Endodermal cell (in vitro differentiated cells): ENCODE results near the gene CASP10. TPM values are rescaled to one million over a fixed set of nuclear protein-coding genes. Genes with fewer than 3 reads are reported as not detected.

ENCODE experiments used
- DNase-seq: peaks from one replicate; pipeline ENCODE4 v3.0.0-alpha.2; 2017
- H3K27ac ChIP-seq: 2 replicates; pipeline ENCODE4 v1.5.1; 2013; ENCODE audit warnings: mild to moderate bottlenecking, low read depth, low read length, moderate library complexity
- H3K27me3 ChIP-seq: 2 replicates; pipeline ENCODE4 v1.6.1; 2013; ENCODE audit warnings: mild to moderate bottlenecking, low read length, moderate library complexity; ENCODE audit not compliant: insufficient read depth, control insufficient read depth, poor library complexity, severe bottlenecking
- H3K36me3 ChIP-seq: 2 replicates; pipeline ENCODE4 v1.7.0; 2013; ENCODE audit warnings: mild to moderate bottlenecking, low read length, moderate library complexity; ENCODE audit not compliant: control insufficient read depth, insufficient read depth
- H3K4me1 ChIP-seq: one replicate; pipeline ENCODE4 v1.7.0; 2013; ENCODE audit warnings: low read length; ENCODE audit not compliant: control insufficient read depth, insufficient read depth
- H3K4me3 ChIP-seq: 2 replicates; pipeline ENCODE4 v1.5.1; 2013; ENCODE audit warnings: mild to moderate bottlenecking, low read length, moderate library complexity
- H3K9ac ChIP-seq: 2 replicates; pipeline ENCODE4 v1.6.1; 2013; ENCODE audit warnings: mild to moderate bottlenecking, low read length, moderate library complexity; ENCODE audit not compliant: poor library complexity, severe bottlenecking; ENCODE audit errors: extremely low read depth
- H3K9me3 ChIP-seq: 2 replicates; pipeline ENCODE4 v1.6.1; 2013; ENCODE audit warnings: mild to moderate bottlenecking, low read length, moderate library complexity; ENCODE audit not compliant: control insufficient read depth
- H3K27ac Mint-ChIP-seq: 2 replicates; pipeline ENCODE4 v1.8.0; 2020; ENCODE audit warnings: mixed read lengths
- H3K27me3 Mint-ChIP-seq: 2 replicates; pipeline ENCODE4 v1.8.0; 2021; ENCODE audit warnings: mild to moderate bottlenecking, mixed read lengths; ENCODE audit not compliant: insufficient read depth
- H3K36me3 Mint-ChIP-seq: 2 replicates; pipeline ENCODE4 v1.8.0; 2020; ENCODE audit warnings: low read depth, mixed read lengths
- H3K4me1 Mint-ChIP-seq: 2 replicates; pipeline ENCODE4 v1.8.0; 2020; ENCODE audit warnings: mixed read lengths
- H3K4me3 Mint-ChIP-seq: 2 replicates; pipeline ENCODE4 v1.8.0; 2020; ENCODE audit warnings: mild to moderate bottlenecking, moderate library complexity, mixed read lengths
- H3K9me3 Mint-ChIP-seq: 2 replicates; pipeline ENCODE4 v1.8.0; 2020; ENCODE audit warnings: mild to moderate bottlenecking, mixed read lengths
- WGBS, 2 experiments: methylation state at CpG; one replicate each; pipeline versions ENCODE4 v1.1.5 to v1.1.7; 2013; ENCODE audit warnings: missing lambda C conversion rate in 2 of 2, mixed read lengths in 1 of 2; ENCODE audit not compliant: insufficient coverage in 1 of 2, insufficient read length in 1 of 2; 5-methylcytosine and 5-hydroxymethylcytosine counted together
- total RNA-seq, 2 donors: library from RNA; stranded (reverse); fragmentation: NEBNext Ultra II Directional in 1 of 2; extraction: Animal tissue kit (Norgen Biotek cat#: 25700) in 1 of 2; gene quantifications; 2 replicates in 1 of 2; 3 replicates in 1 of 2; pipeline ENCODE4 v1.2.1, GENCODE V29; 2021
- TF ChIP-seq, protein P1 (sequence below): fragments of 200-600 bp; sonication (generic); conservative IDR thresholded peaks from 2 replicates; pipeline ENCODE4 v1.5.0; 2021; ENCODE audit warnings: antibody characterized with exemption, mild to moderate bottlenecking

The CASP10 gene
- total RNA-seq, 2 donors from 2014 or later = 6.0 to 24.5 TPM

DNA sequence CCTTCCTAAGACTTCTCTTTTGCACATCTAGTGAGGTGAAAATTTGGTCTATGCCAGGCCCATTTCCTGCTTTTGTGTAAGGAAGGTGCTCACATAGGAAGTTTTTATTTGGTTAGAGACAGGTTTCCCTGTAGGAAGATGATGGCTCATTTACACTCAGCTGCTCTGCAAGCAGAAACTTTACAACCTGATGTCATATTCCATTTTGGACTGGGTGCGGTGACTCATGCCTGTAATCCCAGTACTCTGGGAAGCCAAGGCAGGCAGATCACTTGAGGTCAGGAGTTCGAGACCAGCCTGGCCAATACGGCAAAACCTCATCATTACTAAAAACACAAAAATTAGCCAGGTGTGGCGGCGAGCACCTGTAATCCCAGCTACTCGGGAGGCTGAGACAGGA, 35.8 kb downstream of the CASP10 start:
- Histone ChIP-seq H3K27me3 (no peaks in the 10 kb centered on the region), H3K36me3 (no peaks in the 10 kb centered on the region), H3K9me3 (no peaks in the 10 kb centered on the region), H3K9ac (no peak overlapping the region), H3K4me3 (no peak overlapping the region), H3K27ac (no peak overlapping the region), H3K4me1 (no peaks in the 10 kb centered on the region)
- H3K27ac Mint-ChIP-seq = no peak overlapping the region
- no peak overlapping the region for H3K4me3 Mint-ChIP-seq
- TF ChIP-seq, protein P1, sequence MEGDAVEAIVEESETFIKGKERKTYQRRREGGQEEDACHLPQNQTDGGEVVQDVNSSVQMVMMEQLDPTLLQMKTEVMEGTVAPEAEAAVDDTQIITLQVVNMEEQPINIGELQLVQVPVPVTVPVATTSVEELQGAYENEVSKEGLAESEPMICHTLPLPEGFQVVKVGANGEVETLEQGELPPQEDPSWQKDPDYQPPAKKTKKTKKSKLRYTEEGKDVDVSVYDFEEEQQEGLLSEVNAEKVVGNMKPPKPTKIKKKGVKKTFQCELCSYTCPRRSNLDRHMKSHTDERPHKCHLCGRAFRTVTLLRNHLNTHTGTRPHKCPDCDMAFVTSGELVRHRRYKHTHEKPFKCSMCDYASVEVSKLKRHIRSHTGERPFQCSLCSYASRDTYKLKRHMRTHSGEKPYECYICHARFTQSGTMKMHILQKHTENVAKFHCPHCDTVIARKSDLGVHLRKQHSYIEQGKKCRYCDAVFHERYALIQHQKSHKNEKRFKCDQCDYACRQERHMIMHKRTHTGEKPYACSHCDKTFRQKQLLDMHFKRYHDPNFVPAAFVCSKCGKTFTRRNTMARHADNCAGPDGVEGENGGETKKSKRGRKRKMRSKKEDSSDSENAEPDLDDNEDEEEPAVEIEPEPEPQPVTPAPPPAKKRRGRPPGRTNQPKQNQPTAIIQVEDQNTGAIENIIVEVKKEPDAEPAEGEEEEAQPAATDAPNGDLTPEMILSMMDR = no peak
- H3K4me1 Mint-ChIP-seq = peaks cover 22% of the 10 kb centered on the region
- no peak for DNase-seq
- no peaks in the 10 kb centered on the region for H3K27me3 Mint-ChIP-seq
- H3K36me3 Mint-ChIP-seq = peaks cover 9% of the 10 kb centered on the region
- 85 to 93% methylated on average over 6 of the region's 6 CpGs for WGBS, 2 experiments
- H3K9me3 Mint-ChIP-seq = peaks cover 12% of the 10 kb centered on the region

DNA sequence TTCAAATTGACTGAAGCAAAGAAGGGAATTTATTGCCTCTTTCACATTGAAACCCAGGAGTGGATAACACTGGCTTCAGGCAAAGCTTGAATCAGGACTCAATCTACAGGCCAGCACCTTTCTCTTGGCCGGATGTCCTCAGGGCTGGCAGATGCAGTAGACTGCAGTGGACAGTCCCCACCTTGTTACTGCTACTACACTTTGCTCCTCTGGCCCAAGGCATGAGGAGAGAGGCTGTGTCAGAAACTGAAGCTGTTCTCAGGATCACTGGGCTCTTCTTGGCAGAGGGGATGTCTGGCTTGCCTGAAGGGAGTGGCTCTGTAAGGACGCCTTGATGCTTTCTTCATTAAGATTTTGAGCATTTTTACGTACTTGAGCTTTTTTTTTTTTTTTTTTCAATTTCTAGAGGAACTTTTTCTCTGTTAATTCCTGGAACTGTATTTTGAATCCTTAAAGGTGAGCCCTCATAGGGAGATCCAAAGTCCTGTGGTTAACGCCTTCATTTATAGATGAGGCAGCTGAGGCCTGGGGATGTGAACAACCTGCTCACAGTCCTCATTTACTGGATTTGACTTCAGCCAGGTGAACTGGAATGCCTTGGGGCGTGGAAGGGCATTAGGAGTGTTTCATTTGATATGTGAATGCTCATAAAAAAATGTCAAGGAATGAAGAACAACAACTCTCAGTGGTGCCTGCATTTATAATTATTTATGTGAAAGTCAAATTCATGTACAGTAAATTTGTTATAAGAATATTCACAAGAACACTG, 36.6 kb downstream of the CASP10 start:
- Histone ChIP-seq H3K9ac (no peak overlapping the region), H3K27me3 (no peaks in the 10 kb centered on the region), H3K27ac (no peak overlapping the region), H3K4me1 (no peaks in the 10 kb centered on the region), H3K4me3 (no peak overlapping the region), H3K36me3 (no peaks in the 10 kb centered on the region), H3K9me3 (no peaks in the 10 kb centered on the region)
- Mint-ChIP-seq H3K4me3 (no peak overlapping the region), H3K27ac (no peak overlapping the region), H3K27me3 (no peaks in the 10 kb centered on the region), H3K36me3 (peaks cover 9% of the 10 kb centered on the region), H3K4me1 (peaks cover 22% of the 10 kb centered on the region), H3K9me3 (peaks cover 12% of the 10 kb centered on the region)
- 92 to 98% methylated on average over 3 to 5 of the region's 5 CpGs for WGBS, 2 experiments
- DNase-seq = no peak
- TF ChIP-seq, protein P1 = no peak

DNA sequence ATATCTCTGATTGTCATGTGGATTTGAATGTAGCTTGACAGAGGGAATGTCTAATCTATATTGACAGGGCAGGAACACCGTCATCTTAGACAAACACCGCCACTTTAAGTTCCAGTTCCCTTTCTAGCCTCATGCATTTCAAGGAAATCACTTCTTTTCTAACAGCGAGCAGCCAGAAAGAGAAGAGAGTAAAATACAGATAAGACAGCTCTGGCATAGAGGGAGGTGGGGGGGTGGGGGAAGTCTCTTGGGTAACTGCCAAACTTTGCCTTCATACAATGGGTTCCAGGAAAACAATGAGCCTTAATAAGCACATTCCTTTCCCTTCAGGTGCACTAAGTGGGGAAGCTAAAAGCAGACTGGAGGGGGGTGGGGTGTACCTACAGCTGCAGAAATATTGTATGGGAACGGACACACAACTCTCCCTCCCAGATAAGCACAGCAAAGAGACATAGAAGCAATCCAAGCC, 37.2 kb downstream of the CASP10 start:
- H3K9me3 Mint-ChIP-seq = peaks cover 12% of the 10 kb centered on the region
- H3K4me3 ChIP-seq = no peak overlapping the region
- TF ChIP-seq, protein P1 = no peak
- no peak overlapping the region for H3K27ac Mint-ChIP-seq
- H3K4me1 ChIP-seq = no peaks in the 10 kb centered on the region
- no peaks in the 10 kb centered on the region for H3K36me3 ChIP-seq
- DNase-seq = peak; percentile 59
- no peak overlapping the region for H3K27ac ChIP-seq
- no peaks in the 10 kb centered on the region for H3K9me3 ChIP-seq
- no peaks in the 10 kb centered on the region for H3K27me3 Mint-ChIP-seq
- 78 to 100% methylated on average over 1 to 3 of the region's 4 CpGs for WGBS, 2 experiments
- H3K4me3 Mint-ChIP-seq = no peak overlapping the region
- H3K36me3 Mint-ChIP-seq = peaks cover 9% of the 10 kb centered on the region
- H3K9ac ChIP-seq = no peak overlapping the region
- no peaks in the 10 kb centered on the region for H3K27me3 ChIP-seq
- H3K4me1 Mint-ChIP-seq = peaks cover 22% of the 10 kb centered on the region
